ENCODE data around the gene NKG7. TPM values are rescaled to one million over a fixed set of nuclear protein-coding genes. Genes with fewer than 3 reads are reported as not detected.

The NKG7 gene
- total RNA-seq, 2 experiments from 2014 or later: 92.1 to 125 TPM

DNA sequence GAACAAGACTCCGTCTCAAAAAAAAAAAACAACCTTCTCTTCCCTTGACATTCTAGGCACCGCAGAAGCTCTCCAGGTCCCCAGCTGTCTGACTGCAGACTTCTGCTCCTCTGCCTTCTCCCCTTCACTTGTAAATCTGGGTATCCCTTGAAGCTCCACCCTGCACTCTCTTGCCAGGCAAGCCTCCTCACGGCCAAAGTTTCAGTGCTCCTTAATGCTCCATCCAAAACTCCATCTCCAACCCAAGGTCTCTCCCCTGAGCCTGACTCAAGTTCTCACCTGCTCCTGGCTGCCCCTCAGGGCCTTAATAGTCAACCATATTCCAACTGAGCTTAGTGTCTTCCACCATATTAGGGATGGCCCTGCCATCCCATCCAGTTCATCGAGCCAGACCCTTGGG lies 2.2 kb downstream of the NKG7 start:
- ATAC-seq (no peak), DNase-seq (no peak)
- ChIA-PET CTCF (interaction anchor here (0.6 to 1.2 kb wide), 3 partner anchors 11 to 1892 kb away, joined by 3 to 4 read pairs (median 3); no protein-coding TSS in a partner anchor), POLR2A (no interaction called here)
- intact Hi-C loops (cut with DNase I, micrococcal nuclease): no loop called here
- H3K4me3 Mint-ChIP-seq: peak overlapping the region; percentile 70
- peak overlapping the region; percentile 94 for H3K27ac Mint-ChIP-seq
- peaks cover 60% of the 10 kb centered on the region for H3K4me1 Mint-ChIP-seq
- no peaks in the 10 kb centered on the region for H3K9me3 Mint-ChIP-seq (ENCODE audit: low read depth)
- no peaks in the 10 kb centered on the region for H3K27me3 Mint-ChIP-seq
- H3K36me3 Mint-ChIP-seq (ENCODE audit: low read depth): peaks cover 31% of the 10 kb centered on the region

DNA sequence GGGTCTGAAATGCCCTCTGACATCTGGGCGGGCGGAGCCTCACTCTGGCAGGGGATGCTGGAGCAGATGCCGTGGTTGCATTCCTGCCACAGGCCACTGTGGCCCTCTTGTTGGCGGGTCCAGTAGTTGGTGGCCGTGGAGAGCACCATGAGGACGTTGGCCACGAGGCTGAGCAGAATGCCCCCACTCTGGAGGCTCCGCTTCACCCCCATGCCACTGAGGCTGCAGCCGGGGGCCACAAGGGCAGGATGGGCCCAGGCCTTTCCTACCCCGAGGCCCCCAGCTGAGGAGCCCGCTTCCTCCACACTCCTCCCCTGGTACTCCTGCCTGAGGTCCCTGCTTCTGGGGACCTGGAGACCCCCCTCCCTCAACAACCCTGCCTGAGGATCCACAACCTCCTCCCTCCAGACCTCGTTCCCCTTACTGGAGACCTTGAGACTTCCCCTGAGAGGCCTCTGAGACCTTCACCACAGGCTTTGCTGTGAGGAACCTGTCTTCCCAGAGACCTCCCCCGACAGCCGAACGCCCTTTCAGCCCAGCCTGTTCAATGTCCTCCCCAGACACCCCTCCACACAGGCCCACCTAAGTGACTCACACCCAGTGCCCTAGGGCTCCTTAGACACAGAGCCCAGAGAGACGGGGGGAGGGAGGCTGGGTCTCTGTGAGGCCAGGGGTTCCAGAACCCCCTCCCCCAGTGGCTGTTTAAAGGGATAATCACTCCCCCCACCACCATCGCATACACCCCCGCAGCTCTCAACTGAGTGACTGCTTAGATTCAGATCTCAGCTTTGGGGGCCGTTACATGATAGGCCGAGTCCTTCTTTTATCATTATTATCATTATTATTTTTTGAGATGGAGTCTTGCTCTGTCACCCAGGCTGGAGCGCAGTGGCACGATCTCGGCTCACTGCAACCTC lies 3.8 kb downstream of the NKG7 start, which contains the start of gene CLDND2:
TSS of gene CLDND2 (minus strand) at position 638 of the 917 bp plus-strand sequence. CDS start at position 212, 426 bp downstream.
- Mint-ChIP-seq H3K36me3 (ENCODE audit: low read depth) (peaks cover 28% of the 10 kb centered on the region), H3K4me3 (peak within 1 kb of the TSS; percentile 90), H3K27me3 (no peaks in the 10 kb centered on the region), H3K27ac (peak within 1 kb of the TSS; percentile 97), H3K9me3 (ENCODE audit: low read depth) (no peaks in the 10 kb centered on the region), H3K4me1 (peaks cover 58% of the 10 kb centered on the region)
- ATAC-seq (no peak), DNase-seq (peak; percentile 31)
- intact Hi-C loops (cut with DNase I, micrococcal nuclease): no loop called here
- ChIA-PET CTCF (interaction anchor here (1.0 to 1.7 kb wide), 5 partner anchors 11 to 53 kb away, joined by 3 to 11 read pairs (median 5); no protein-coding TSS in a partner anchor), POLR2A (interaction anchor here (0.9 to 2.1 kb wide), 4 partner anchors 14 to 80 kb away, joined by 4 to 11 read pairs (median 6); no protein-coding TSS in a partner anchor)

DNA sequence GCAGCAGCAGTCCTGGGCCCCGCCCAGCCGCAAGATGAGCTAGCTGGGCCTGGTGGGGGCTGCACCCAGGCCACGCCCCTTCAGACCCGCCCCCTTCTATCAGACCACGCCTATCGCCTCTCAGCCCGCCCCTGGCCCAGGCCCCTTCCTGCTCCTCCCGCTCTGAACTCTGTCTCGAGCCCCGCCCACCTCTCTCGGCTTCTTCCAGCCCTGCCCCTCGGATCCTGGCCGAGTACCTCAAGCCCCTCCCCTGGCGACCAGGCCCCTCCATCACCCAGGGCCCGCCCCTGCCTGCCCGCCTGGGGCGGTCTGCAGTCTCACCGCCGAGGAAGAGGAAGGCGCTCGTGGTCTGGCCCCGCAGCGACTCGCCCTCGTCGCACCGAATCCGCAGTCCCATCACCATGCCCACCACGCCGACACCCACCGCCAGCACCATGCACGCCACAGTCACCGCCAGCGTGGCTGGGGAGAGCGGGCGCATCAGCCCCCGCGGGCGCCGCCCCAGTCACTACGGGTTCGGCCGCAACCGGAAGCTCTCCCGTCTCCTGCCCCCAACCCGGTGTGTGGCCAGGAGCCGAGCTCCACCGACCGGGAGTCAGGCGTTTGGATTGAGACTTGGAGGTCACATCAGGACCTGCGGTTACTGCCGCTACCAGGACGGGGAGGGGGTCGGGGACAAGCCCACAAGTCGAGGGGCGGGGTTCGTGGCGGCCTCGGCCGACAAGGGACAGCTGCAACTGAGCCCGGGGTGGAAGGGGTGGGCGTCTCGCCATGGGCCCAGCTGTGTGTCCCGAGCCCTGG lies 4.7 kb downstream of the NKG7 start:
- H3K27ac Mint-ChIP-seq: peak overlapping the region; percentile 97
- no peaks in the 10 kb centered on the region for H3K27me3 Mint-ChIP-seq
- intact Hi-C loops (cut with DNase I, micrococcal nuclease): loop anchor here (1.0 to 2.0 kb wide), 8 partner anchors 27 to 563 kb away; partner anchors contain the start of gene CTU1 (in 1 of the 2)
- peaks cover 31% of the 10 kb centered on the region for H3K36me3 Mint-ChIP-seq (ENCODE audit: low read depth)
- H3K4me3 Mint-ChIP-seq: peak overlapping the region; percentile 90
- POLR2A ChIA-PET: interaction anchor here (0.6 to 2.1 kb wide), 7 partner anchors 13 to 337 kb away, joined by 3 to 11 read pairs (median 4); no protein-coding TSS in a partner anchor
- H3K4me1 Mint-ChIP-seq: peaks cover 58% of the 10 kb centered on the region
- H3K9me3 Mint-ChIP-seq (ENCODE audit: low read depth): no peaks in the 10 kb centered on the region
- CTCF ChIA-PET: interaction anchor here (0.8 to 1.7 kb wide), 6 partner anchors 12 to 141 kb away, joined by 3 to 11 read pairs (median 4); no protein-coding TSS in a partner anchor
- DNase-seq: peak; percentile 99
- peak; percentile 83 for ATAC-seq

DNA sequence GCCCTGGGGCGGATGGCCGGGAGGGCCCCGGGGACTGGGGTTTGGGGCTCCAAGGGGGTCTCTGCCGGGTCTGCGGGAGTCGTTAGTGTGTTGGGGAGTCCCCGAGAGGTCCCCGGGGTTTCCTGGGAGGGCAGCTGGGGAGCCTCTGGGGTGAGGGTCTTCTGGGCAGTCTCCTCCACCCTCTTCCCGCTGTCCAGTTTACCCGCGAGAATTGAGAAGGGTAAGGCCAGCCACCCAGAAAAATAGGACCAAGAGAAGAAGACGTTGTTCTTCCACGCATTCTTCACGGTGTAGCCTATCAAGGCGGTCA lies 5.2 kb downstream of the NKG7 start:
- no peak for DNase-seq
- peaks cover 58% of the 10 kb centered on the region for H3K4me1 Mint-ChIP-seq
- peak overlapping the region; percentile 90 for H3K4me3 Mint-ChIP-seq
- POLR2A ChIA-PET: interaction anchor here (0.6 to 2.1 kb wide), 7 partner anchors 13 to 337 kb away, joined by 3 to 11 read pairs (median 4); no protein-coding TSS in a partner anchor
- H3K9me3 Mint-ChIP-seq (ENCODE audit: low read depth): no peaks in the 10 kb centered on the region
- no peak for ATAC-seq
- H3K27ac Mint-ChIP-seq: peak overlapping the region; percentile 97
- CTCF ChIA-PET: interaction anchor here (0.8 to 1.7 kb wide), 5 partner anchors 13 to 141 kb away, joined by 3 to 11 read pairs (median 5); no protein-coding TSS in a partner anchor
- no peaks in the 10 kb centered on the region for H3K27me3 Mint-ChIP-seq
- intact Hi-C loops (cut with DNase I, micrococcal nuclease): loop anchor here (1.0 to 2.0 kb wide), 8 partner anchors 27 to 562 kb away; partner anchors contain the start of gene CTU1 (in 1 of the 2)
- H3K36me3 Mint-ChIP-seq (ENCODE audit: low read depth): peaks cover 31% of the 10 kb centered on the region

DNA sequence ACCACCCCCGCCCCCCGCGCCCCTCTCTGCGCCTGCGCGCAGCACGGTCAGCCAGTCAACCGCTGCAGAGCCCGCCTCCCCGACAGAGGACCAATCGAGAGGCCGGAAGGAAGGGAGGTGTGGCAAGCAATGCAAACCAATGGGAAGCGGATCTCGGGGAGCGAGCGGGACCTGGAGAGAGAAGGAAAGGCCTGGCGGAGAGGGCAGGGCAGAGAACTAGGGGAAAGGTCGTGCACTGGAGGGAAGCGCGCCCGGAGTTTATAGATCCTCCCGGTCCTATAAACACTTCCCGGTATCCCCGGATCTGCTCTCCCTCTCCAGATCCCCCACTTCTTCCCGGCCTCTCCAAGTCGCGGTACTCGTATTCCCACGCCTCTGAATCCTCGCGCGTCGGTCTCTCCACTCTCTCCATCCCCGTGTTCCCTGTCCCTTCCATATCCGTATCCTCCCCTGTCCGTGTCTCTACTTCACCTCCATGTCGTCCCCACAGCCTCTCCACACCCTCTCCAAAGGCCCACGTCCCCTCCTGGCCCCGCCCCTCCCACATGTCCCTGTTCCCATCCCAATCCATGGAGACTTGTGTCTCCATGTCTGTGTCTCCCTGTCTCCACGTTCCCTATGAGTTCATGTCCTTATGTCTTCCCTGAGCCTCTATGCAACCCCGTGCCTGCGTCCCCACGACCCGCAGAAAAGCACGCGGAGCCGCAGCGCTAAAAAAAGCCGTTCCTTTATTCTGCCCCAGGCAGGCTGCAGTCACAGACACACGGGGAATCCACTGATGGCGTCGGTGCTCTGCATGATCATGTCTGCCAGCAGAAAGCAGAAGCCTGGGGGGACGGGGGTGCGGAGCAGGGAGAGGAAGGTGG lies 5.8 kb downstream of the NKG7 start:
- H3K4me3 Mint-ChIP-seq: peak overlapping the region; percentile 90
- H3K4me1 Mint-ChIP-seq: peaks cover 57% of the 10 kb centered on the region
- ATAC-seq (peak; percentile 66), DNase-seq (peak; percentile 97)
- CTCF ChIA-PET: interaction anchor here (1.0 to 1.5 kb wide), 3 partner anchors 26 to 295 kb away, joined by 3 to 11 read pairs (median 5); no protein-coding TSS in a partner anchor
- H3K9me3 Mint-ChIP-seq (ENCODE audit: low read depth): no peaks in the 10 kb centered on the region
- H3K27ac Mint-ChIP-seq: peak overlapping the region; percentile 97
- peaks cover 32% of the 10 kb centered on the region for H3K36me3 Mint-ChIP-seq (ENCODE audit: low read depth)
- POLR2A ChIA-PET: interaction anchor here (1.6 to 2.1 kb wide), 2 partner anchors 28 to 29 kb away, joined by 9 to 11 read pairs; no protein-coding TSS in a partner anchor
- H3K27me3 Mint-ChIP-seq: no peaks in the 10 kb centered on the region
- intact Hi-C loops (cut with DNase I, micrococcal nuclease): loop anchor here (1.0 to 2.0 kb wide), 9 partner anchors 27 to 562 kb away; partner anchors contain the start of gene CTU1 (in 1 of the 2)

DNA sequence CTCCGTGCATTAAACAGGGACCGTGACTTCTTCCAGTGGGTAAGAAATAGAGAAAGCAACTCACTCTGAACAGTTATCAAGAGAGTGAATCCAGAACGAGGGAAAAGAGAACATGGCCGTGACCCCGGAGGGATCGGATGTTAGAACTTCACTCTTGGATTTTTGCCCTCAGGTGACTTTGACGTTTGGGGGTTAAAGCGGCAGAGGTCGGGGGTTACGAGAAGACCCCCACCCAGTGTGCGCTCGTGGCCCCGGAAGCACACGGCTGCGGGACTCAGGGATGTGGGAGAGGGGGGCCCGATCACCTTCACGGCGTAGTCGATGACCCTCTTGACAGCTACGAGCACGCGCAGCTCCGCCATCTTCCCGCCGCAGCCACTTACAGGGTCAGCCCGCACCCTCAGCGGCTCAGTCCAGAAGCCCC lies 6.5 kb downstream of the NKG7 start, which contains the start of gene ETFB:
TSS of gene ETFB (minus strand) at position 424 of the 424 bp plus-strand sequence. CDS start at position 362, 62 bp downstream.
- POLR2A ChIA-PET: interaction anchor here (1.6 kb wide), 1 partner anchor 30 kb away, joined by 9 read pairs; no protein-coding TSS in a partner anchor
- no peaks in the 10 kb centered on the region for H3K27me3 Mint-ChIP-seq
- peak within 1 kb of the TSS; percentile 97 for H3K27ac Mint-ChIP-seq
- DNase-seq (no peak), ATAC-seq (no peak)
- CTCF ChIA-PET: interaction anchor here (0.6 to 1.2 kb wide), 4 partner anchors 19 to 662 kb away, joined by 3 to 5 read pairs (median 4); partner anchors contain the start of gene ZNF614
- H3K4me3 Mint-ChIP-seq: peak within 1 kb of the TSS; percentile 90
- peaks cover 51% of the 10 kb centered on the region for H3K4me1 Mint-ChIP-seq
- H3K9me3 Mint-ChIP-seq (ENCODE audit: low read depth): no peaks in the 10 kb centered on the region
- H3K36me3 Mint-ChIP-seq (ENCODE audit: low read depth): peaks cover 26% of the 10 kb centered on the region
- intact Hi-C loops (cut with DNase I, micrococcal nuclease): loop anchor here in 1 of 2 experiments (1.0 to 2.0 kb wide), 2 partner anchors 338 to 561 kb away; no protein-coding TSS in a partner anchor

DNA sequence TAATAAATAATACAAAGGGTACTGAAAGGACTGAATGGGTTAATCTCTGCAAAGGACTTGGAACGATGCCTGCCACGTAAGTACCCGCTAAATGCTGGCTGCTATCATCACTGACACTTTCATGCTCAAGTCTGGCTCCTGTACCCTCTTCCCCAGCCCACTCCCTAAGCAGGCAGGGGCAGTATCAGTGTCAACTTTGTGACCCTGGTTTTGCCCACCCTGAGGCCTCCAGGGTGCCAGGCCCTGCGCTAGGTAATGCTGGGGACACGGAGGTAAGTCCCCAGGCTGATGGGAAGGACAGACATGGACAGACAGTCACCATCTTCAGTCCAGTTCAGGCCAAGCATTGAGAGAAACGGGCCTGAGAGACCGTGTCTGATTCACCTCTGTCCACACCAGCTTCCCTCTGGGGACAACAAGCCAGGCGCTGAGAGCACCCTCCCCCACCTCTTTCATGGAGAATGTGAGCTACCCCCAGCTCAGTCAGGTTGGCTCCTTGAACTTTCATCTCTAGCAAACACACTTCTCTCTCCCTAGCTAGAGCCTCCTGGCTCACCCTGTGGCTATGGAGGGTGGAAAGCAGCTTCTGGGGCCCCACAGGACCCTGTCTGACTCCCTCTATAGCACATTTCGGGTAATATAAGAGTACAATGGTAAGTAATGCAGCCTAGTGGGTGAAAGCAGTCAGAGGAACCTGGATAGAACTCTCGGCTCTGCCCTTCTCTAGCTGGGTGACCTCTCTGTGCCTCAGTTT lies 7.1 kb downstream of the NKG7 start:
- H3K27ac Mint-ChIP-seq: peak overlapping the region; percentile 96
- H3K27me3 Mint-ChIP-seq: no peaks in the 10 kb centered on the region
- ChIA-PET CTCF (interaction anchor here (0.6 to 1.2 kb wide), 4 partner anchors 19 to 663 kb away, joined by 3 to 5 read pairs (median 4); partner anchors contain the start of gene ZNF614), POLR2A (interaction anchor here (1.6 kb wide), 2 partner anchors 25 to 30 kb away, joined by 7 to 9 read pairs; no protein-coding TSS in a partner anchor)
- no peaks in the 10 kb centered on the region for H3K9me3 Mint-ChIP-seq (ENCODE audit: low read depth)
- H3K4me1 Mint-ChIP-seq: peaks cover 48% of the 10 kb centered on the region
- DNase-seq (peak; percentile 45), ATAC-seq (no peak)
- peak overlapping the region; percentile 90 for H3K4me3 Mint-ChIP-seq
- intact Hi-C loops (cut with DNase I, micrococcal nuclease): no loop called here
- peaks cover 22% of the 10 kb centered on the region for H3K36me3 Mint-ChIP-seq (ENCODE audit: low read depth)

DNA sequence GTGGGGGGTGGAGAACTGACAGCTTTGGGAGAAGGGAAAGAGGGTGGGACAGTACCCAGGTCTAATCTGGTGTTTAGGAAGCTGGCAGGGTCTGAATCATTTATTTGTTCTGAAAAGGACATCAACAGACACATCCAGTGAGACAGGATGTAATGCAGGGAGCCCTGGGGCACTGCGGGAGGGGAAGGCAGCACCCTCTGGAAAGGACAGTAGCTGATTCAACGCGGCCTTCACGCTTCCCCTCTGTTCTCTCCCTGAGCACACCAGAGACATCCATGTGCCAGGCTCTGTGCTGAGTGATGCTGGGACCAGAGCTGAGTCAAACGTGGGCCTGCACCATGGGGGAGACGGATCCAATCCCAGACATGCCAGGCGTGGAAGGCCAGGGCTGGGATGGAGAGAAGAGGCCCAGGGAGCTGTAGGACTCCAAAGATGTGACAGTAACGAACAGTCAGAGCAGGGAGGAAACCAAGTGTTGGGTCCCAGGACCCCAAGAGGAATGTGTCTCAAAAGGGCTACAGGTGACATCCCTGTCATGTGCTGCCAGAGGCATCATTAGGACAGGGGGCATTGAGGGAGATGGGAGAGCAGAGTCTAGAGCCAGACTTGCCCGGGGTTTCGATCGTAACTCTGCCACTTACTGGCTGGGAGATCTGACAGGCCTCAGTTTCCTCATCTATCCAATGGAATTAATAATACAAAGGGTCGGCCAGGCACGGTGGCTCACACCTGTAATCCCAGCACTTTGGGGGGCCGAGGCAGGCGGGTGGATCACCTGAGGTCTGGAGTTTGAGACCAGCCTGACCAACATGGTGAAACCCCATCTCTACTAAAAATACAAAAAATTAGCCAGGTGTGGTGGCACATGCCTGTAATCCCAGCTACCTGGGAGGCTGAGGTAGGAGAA lies 8.0 kb downstream of the NKG7 start:
- peaks cover 47% of the 10 kb centered on the region for H3K4me1 Mint-ChIP-seq
- peak overlapping the region; percentile 46 for H3K4me3 Mint-ChIP-seq
- no peaks in the 10 kb centered on the region for H3K9me3 Mint-ChIP-seq (ENCODE audit: low read depth)
- ChIA-PET CTCF (interaction anchor here (1.1 to 1.6 kb wide), 2 partner anchors 10 to 32 kb away, joined by 3 to 6 read pairs; no protein-coding TSS in a partner anchor), POLR2A (interaction anchor here (1.6 kb wide), 1 partner anchor 24 kb away, joined by 7 read pairs; no protein-coding TSS in a partner anchor)
- H3K36me3 Mint-ChIP-seq (ENCODE audit: low read depth): peaks cover 19% of the 10 kb centered on the region
- ATAC-seq (no peak), DNase-seq (no peak)
- peak overlapping the region; percentile 82 for H3K27ac Mint-ChIP-seq
- no peaks in the 10 kb centered on the region for H3K27me3 Mint-ChIP-seq
- intact Hi-C loops (cut with DNase I, micrococcal nuclease): no loop called here
